GM12878 (cell line): ENCODE results near the gene PTH2R.

Experiments used
- EP300 ChIP-seq, 2 experiments: fragments of 150-350 bp in 1 of 2; IDR thresholded peaks; 2 replicates each; pipeline ENCODE4 v1.6.1; 2011 to 2012; ENCODE audit warnings: low read depth in 2 of 2, low read length in 2 of 2, borderline replicate concordance in 1 of 2, improper control_type of control experiment in 1 of 2, inconsistent platforms in 1 of 2; ENCODE audit not compliant: control insufficient read depth in 1 of 2
- JUND ChIP-seq: IDR thresholded peaks from 2 replicates; pipeline ENCODE4 v1.6.1; 2012; ENCODE audit warnings: low read depth, mild to moderate bottlenecking, low read length, improper control_type of control experiment, moderate library complexity
- KDM1A ChIP-seq: fragments of 200-600 bp; sonication (generic); IDR thresholded peaks from 2 replicates; pipeline ENCODE4 v1.6.1; 2016; ENCODE audit warnings: borderline replicate concordance
- POLR2A ChIP-seq: IDR thresholded peaks from 2 replicates; pipeline ENCODE4 v1.6.1; 2011; ENCODE audit warnings: low read depth, mild to moderate bottlenecking, low read length
- POLR2AphosphoS5 ChIP-seq: IDR thresholded peaks from 2 replicates; pipeline ENCODE4 v1.6.1; 2011; ENCODE audit warnings: mild to moderate bottlenecking, low read length, inconsistent platforms
- RBBP5 ChIP-seq: fragments of 200-600 bp; sonication (generic); conservative IDR thresholded peaks from 2 replicates; pipeline ENCODE4 v1.6.1; 2016
- RCOR1 ChIP-seq: conservative IDR thresholded peaks from 2 replicates; pipeline ENCODE4 v1.6.1; 2012; ENCODE audit warnings: low read depth, low read length, improper control_type of control experiment
- TF ChIP-seq, protein P1 (sequence below): fragments of 450-650 bp; IDR thresholded peaks from 2 replicates; pipeline ENCODE4 v1.6.1; 2017; ENCODE audit warnings: antibody characterized with exemption, mild to moderate bottlenecking, moderate library complexity
- TF ChIP-seq, protein P2 (sequence below), 3 experiments: IDR thresholded peaks in 2 of 3; conservative IDR thresholded peaks in 1 of 3; 2 replicates each; pipeline ENCODE4 v1.5.1; 2011; ENCODE audit warnings: low read depth in 3 of 3, low read length in 3 of 3, mild to moderate bottlenecking in 3 of 3, control low read depth in 2 of 3, moderate library complexity in 2 of 3, inconsistent platforms in 1 of 3, mixed read lengths in 1 of 3; ENCODE audit not compliant: control insufficient read depth in 2 of 3, insufficient read depth in 1 of 3; ENCODE audit errors: extremely low read depth in 1 of 3
- TF ChIP-seq, protein P3 (sequence below): IDR thresholded peaks from 2 replicates; pipeline ENCODE4 v1.6.1; 2012; ENCODE audit warnings: mild to moderate bottlenecking, low read depth, low read length

DNA sequence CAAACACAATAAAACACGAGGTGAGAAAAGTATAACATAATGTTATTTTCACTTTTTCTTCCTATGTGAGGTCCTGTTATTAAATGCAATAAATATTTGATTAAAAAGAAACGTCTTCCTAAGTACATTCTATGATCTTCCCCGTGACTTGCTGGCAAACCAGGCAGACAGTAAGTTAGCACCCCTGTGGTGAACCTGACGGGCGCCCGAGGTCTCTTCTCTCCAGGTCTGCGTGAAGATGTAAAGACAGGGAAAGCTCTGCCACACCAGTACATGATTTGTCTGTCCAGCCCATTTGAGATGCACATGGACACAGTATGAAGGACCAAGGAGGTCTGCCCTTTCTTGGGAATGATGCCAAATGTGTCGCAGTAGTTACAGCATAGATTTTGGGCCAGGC is 57.6 kb downstream of the PTH2R start:
- TF ChIP-seq, protein P1, sequence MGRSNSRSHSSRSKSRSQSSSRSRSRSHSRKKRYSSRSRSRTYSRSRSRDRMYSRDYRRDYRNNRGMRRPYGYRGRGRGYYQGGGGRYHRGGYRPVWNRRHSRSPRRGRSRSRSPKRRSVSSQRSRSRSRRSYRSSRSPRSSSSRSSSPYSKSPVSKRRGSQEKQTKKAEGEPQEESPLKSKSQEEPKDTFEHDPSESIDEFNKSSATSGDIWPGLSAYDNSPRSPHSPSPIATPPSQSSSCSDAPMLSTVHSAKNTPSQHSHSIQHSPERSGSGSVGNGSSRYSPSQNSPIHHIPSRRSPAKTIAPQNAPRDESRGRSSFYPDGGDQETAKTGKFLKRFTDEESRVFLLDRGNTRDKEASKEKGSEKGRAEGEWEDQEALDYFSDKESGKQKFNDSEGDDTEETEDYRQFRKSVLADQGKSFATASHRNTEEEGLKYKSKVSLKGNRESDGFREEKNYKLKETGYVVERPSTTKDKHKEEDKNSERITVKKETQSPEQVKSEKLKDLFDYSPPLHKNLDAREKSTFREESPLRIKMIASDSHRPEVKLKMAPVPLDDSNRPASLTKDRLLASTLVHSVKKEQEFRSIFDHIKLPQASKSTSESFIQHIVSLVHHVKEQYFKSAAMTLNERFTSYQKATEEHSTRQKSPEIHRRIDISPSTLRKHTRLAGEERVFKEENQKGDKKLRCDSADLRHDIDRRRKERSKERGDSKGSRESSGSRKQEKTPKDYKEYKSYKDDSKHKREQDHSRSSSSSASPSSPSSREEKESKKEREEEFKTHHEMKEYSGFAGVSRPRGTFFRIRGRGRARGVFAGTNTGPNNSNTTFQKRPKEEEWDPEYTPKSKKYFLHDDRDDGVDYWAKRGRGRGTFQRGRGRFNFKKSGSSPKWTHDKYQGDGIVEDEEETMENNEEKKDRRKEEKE, result no peak
- TF ChIP-seq, protein P2, sequence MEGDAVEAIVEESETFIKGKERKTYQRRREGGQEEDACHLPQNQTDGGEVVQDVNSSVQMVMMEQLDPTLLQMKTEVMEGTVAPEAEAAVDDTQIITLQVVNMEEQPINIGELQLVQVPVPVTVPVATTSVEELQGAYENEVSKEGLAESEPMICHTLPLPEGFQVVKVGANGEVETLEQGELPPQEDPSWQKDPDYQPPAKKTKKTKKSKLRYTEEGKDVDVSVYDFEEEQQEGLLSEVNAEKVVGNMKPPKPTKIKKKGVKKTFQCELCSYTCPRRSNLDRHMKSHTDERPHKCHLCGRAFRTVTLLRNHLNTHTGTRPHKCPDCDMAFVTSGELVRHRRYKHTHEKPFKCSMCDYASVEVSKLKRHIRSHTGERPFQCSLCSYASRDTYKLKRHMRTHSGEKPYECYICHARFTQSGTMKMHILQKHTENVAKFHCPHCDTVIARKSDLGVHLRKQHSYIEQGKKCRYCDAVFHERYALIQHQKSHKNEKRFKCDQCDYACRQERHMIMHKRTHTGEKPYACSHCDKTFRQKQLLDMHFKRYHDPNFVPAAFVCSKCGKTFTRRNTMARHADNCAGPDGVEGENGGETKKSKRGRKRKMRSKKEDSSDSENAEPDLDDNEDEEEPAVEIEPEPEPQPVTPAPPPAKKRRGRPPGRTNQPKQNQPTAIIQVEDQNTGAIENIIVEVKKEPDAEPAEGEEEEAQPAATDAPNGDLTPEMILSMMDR (IDR thresholded peaks at IDR 0.05 in 2 of 3, conservative IDR thresholded peaks at IDR 0.05 in 1 of 3; ENCODE audit: control insufficient read depth in 2 of 3, extremely low read depth in 1 of 3, insufficient read depth in 1 of 3, low read depth in 3 of 3, low read length in 3 of 3), result no peak
- TF ChIP-seq EP300 (IDR thresholded peaks at IDR 0.05; ENCODE audit: borderline replicate concordance in 1 of 2, control insufficient read depth in 1 of 2, low read depth in 2 of 2, low read length in 2 of 2) (no peak), JUND (no peak), POLR2AphosphoS5 (no peak), RCOR1 (no peak), KDM1A (no peak), POLR2A (no peak), RBBP5 (no peak)
- TF ChIP-seq, protein P3, sequence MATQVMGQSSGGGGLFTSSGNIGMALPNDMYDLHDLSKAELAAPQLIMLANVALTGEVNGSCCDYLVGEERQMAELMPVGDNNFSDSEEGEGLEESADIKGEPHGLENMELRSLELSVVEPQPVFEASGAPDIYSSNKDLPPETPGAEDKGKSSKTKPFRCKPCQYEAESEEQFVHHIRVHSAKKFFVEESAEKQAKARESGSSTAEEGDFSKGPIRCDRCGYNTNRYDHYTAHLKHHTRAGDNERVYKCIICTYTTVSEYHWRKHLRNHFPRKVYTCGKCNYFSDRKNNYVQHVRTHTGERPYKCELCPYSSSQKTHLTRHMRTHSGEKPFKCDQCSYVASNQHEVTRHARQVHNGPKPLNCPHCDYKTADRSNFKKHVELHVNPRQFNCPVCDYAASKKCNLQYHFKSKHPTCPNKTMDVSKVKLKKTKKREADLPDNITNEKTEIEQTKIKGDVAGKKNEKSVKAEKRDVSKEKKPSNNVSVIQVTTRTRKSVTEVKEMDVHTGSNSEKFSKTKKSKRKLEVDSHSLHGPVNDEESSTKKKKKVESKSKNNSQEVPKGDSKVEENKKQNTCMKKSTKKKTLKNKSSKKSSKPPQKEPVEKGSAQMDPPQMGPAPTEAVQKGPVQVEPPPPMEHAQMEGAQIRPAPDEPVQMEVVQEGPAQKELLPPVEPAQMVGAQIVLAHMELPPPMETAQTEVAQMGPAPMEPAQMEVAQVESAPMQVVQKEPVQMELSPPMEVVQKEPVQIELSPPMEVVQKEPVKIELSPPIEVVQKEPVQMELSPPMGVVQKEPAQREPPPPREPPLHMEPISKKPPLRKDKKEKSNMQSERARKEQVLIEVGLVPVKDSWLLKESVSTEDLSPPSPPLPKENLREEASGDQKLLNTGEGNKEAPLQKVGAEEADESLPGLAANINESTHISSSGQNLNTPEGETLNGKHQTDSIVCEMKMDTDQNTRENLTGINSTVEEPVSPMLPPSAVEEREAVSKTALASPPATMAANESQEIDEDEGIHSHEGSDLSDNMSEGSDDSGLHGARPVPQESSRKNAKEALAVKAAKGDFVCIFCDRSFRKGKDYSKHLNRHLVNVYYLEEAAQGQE, result no peak
